Measurements from ENCODE around the gene PRKCA.

DNA sequence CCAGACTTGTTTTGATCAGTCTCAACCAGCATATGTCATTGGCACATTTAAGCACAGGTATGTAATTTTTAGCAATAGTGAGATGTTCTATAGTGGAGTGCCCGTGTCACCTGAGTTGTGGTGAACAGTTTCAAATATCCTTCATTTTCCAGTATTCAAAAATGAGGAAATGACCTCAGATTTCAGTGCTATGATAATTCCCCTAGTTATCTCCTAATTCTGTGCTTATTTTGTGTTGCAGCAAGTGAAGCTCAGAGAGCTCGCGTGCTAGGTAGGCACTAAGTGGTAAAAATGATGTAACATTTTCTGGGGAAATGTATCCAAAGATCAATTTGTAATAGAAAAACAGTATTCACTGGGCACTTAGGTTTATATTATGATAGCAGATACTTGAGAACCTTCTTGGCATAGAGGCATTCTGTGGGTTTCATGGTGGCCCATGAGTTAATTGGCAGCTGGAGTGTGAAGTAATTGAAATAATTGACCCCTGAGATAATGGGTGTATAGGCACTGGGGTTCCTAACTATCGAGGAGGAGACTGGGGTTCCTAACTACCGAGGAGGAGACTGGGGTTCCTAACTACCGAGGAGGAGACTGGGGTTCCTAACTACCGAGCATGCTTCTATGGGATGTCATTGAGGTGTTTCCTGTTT, 159.1 kb downstream of the PRKCA start:
- TF ChIP-seq, protein P1, sequence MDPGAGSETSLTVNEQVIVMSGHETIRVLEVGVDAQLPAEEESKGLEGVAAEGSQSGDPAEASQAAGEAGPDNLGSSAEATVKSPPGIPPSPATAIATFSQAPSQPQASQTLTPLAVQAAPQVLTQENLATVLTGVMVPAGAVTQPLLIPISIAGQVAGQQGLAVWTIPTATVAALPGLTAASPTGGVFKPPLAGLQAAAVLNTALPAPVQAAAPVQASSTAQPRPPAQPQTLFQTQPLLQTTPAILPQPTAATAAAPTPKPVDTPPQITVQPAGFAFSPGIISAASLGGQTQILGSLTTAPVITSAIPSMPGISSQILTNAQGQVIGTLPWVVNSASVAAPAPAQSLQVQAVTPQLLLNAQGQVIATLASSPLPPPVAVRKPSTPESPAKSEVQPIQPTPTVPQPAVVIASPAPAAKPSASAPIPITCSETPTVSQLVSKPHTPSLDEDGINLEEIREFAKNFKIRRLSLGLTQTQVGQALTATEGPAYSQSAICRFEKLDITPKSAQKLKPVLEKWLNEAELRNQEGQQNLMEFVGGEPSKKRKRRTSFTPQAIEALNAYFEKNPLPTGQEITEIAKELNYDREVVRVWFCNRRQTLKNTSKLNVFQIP (CRISPR knock-in tag; IDR thresholded peaks at IDR 0.05; ENCODE audit: borderline replicate concordance, low read depth): no peak
- TF ChIP-seq TCF4 (CRISPR knock-in tag; IDR thresholded peaks at IDR 0.05; ENCODE audit: borderline replicate concordance) (no peak), ARNTL (CRISPR knock-in tag; IDR thresholded peaks at IDR 0.05; ENCODE audit: borderline replicate concordance, low read depth) (no peak), ZFP30 (CRISPR knock-in tag; IDR thresholded peaks at IDR 0.05) (no peak), ISL1 (CRISPR knock-in tag; IDR thresholded peaks at IDR 0.05) (no peak), OSR1 (CRISPR knock-in tag; IDR thresholded peaks at IDR 0.05) (no peak), ZFP3 (CRISPR knock-in tag; IDR thresholded peaks at IDR 0.05) (no peak), BACH2 (CRISPR knock-in tag; IDR thresholded peaks at IDR 0.05; ENCODE audit: borderline replicate concordance) (no peak)
- TF ChIP-seq, protein P2, sequence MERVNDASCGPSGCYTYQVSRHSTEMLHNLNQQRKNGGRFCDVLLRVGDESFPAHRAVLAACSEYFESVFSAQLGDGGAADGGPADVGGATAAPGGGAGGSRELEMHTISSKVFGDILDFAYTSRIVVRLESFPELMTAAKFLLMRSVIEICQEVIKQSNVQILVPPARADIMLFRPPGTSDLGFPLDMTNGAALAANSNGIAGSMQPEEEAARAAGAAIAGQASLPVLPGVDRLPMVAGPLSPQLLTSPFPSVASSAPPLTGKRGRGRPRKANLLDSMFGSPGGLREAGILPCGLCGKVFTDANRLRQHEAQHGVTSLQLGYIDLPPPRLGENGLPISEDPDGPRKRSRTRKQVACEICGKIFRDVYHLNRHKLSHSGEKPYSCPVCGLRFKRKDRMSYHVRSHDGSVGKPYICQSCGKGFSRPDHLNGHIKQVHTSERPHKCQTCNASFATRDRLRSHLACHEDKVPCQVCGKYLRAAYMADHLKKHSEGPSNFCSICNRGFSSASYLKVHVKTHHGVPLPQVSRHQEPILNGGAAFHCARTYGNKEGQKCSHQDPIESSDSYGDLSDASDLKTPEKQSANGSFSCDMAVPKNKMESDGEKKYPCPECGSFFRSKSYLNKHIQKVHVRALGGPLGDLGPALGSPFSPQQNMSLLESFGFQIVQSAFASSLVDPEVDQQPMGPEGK (CRISPR knock-in tag; IDR thresholded peaks at IDR 0.05; ENCODE audit: borderline replicate concordance): no peak
- TF ChIP-seq, protein P3, sequence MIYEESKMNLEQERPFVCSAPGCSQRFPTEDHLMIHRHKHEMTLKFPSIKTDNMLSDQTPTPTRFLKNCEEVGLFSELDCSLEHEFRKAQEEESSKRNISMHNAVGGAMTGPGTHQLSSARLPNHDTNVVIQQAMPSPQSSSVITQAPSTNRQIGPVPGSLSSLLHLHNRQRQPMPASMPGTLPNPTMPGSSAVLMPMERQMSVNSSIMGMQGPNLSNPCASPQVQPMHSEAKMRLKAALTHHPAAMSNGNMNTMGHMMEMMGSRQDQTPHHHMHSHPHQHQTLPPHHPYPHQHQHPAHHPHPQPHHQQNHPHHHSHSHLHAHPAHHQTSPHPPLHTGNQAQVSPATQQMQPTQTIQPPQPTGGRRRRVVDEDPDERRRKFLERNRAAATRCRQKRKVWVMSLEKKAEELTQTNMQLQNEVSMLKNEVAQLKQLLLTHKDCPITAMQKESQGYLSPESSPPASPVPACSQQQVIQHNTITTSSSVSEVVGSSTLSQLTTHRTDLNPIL (CRISPR knock-in tag; IDR thresholded peaks at IDR 0.05; ENCODE audit: low read depth): no peak
